IPS DF 6.9 (cell line): ENCODE measurements around the gene EML5.

Experiments
- DNase-seq: peaks from one replicate; pipeline ENCODE4 v3.0.0-alpha.2; 2013; ENCODE audit warnings: low read depth, low spot score
- H3K27ac ChIP-seq: one replicate; pipeline ENCODE4 v1.5.1; 2013; ENCODE audit warnings: low read length, control low read depth
- H3K27me3 ChIP-seq: 2 replicates; pipeline ENCODE4 v1.6.1; 2013; ENCODE audit warnings: mild to moderate bottlenecking, low read length; ENCODE audit not compliant: control insufficient read depth, insufficient read depth
- H3K36me3 ChIP-seq: 2 replicates; pipeline ENCODE4 v1.6.1; 2013; ENCODE audit warnings: low read length; ENCODE audit not compliant: control insufficient read depth, insufficient read depth
- H3K4me1 ChIP-seq: 2 replicates; pipeline ENCODE4 v1.6.1; 2013; ENCODE audit warnings: low read length; ENCODE audit not compliant: control insufficient read depth, insufficient read depth
- H3K4me3 ChIP-seq: 2 replicates; pipeline ENCODE4 v1.5.1; 2013; ENCODE audit warnings: mild to moderate bottlenecking, low read length
- H3K9me3 ChIP-seq: 2 replicates; pipeline ENCODE4 v1.6.1; 2013; ENCODE audit warnings: low read length, inconsistent platforms; ENCODE audit not compliant: control insufficient read depth, insufficient read depth
- WGBS: extraction: QIAGEN DNeasy Blood & Tissue Kit; methylation state at CpG from one replicate; pipeline ENCODE4 v1.1.7; 2013; ENCODE audit warnings: mixed read lengths, missing lambda C conversion rate; ENCODE audit not compliant: insufficient read length, insufficient coverage; 5-methylcytosine and 5-hydroxymethylcytosine counted together

The EML5 gene

DNA sequence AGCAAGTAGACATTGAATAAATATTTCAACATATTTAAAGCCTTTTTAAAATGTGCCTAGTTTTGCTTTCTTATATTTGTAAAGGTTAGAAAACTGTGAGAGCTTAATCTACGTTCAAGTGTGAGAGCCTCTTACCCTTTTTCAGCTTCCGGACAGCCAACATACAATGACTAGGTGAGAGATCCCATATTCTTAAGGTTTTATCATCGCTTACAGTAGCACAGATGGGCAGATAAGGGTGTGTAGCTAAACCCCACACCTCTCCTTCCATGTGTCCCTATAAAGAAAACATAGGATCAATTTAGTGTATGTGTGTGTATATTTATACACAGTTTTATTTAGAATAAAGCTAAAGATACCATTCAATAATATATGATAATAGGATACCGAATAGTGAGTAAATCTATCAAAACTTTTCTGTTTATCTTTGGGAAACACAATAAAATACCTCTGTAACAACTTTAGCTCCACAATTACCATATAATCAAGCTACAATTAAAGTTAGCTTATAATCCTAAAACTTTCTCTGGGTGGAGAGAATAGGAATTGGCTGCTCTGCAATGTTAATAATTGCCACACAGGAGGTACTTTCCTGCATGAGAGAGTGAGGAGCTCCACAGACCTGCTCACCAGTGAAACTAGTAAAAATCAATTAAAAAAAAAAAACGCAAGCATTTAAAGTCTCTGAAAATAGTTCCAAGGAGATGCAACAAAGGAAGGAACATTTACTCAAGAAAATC, 110.8 kb downstream of the EML5 start:
- H3K27ac ChIP-seq, result no peak overlapping the region
- no peaks in the 10 kb centered on the region for H3K27me3 ChIP-seq
- WGBS, result no CpG with 5 or more reads among the region's 5 CpGs
- no peak for DNase-seq
- no peak overlapping the region for H3K4me3 ChIP-seq
- no peaks in the 10 kb centered on the region for H3K36me3 ChIP-seq
- no peaks in the 10 kb centered on the region for H3K4me1 ChIP-seq
- no peaks in the 10 kb centered on the region for H3K9me3 ChIP-seq

DNA sequence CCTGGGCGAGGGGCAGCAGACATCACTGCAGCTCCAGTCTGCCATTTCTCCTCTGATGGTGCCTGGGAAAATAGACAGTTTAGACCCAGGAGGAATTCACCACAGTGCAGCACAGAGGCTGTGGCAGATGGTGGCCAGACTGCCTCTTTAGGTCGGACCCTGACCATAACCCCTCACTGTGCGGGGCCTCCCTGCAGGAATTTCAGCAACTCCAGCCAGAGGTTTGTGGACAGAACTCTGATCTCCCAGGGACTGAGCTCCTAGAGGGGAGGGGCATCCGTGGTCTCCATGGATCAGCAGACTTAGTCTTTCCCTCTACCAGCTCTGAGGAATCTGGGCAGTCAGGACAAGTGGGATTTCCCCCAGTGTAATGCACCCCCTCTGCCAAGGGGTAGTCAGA, 123.4 kb downstream of the EML5 start:
- H3K4me3 ChIP-seq, result no peak overlapping the region
- no peaks in the 10 kb centered on the region for H3K36me3 ChIP-seq
- WGBS, result no CpG with 5 or more reads among the region's 4 CpGs
- H3K4me1 ChIP-seq, result no peaks in the 10 kb centered on the region
- H3K9me3 ChIP-seq, result no peaks in the 10 kb centered on the region
- H3K27me3 ChIP-seq, result no peaks in the 10 kb centered on the region
- no peak overlapping the region for H3K27ac ChIP-seq
- no peak for DNase-seq

DNA sequence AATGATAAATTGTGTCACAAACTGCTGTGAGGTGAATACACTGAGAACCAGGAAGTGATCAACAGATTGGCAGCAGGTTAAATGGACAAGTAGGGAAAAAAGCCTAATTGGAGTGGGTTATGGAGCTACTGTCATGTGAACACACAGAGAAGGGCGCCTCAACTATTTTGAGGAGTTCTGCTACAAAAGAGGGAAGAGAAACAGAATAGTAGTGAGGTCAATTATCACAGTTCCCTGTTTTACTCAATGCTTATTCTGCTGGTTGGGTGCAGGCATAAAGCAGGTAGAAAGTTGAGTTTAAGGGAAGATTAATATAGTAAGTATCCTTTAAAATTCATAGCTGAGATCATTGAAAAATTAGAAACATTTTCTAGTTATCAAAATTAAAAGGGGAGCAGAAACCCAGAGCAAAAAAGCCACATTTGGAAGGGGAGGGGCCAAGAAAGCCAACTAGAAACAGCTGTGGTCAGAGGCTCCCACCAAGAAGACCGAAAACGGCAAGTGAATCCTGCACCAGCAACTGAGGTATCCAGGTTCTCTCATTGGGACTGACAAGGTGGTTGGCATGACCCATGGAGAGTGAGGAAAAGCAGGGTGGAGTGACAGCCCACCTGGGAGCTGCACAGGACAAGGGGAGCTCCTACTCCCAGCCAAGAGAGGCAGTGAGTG, 124.2 kb downstream of the EML5 start:
- no peak overlapping the region for H3K4me3 ChIP-seq
- no peaks in the 10 kb centered on the region for H3K9me3 ChIP-seq
- no peak for DNase-seq
- WGBS, result no CpG with 5 or more reads among the region's 3 CpGs
- no peak overlapping the region for H3K27ac ChIP-seq
- no peaks in the 10 kb centered on the region for H3K27me3 ChIP-seq
- H3K4me1 ChIP-seq, result no peaks in the 10 kb centered on the region
- no peaks in the 10 kb centered on the region for H3K36me3 ChIP-seq

DNA sequence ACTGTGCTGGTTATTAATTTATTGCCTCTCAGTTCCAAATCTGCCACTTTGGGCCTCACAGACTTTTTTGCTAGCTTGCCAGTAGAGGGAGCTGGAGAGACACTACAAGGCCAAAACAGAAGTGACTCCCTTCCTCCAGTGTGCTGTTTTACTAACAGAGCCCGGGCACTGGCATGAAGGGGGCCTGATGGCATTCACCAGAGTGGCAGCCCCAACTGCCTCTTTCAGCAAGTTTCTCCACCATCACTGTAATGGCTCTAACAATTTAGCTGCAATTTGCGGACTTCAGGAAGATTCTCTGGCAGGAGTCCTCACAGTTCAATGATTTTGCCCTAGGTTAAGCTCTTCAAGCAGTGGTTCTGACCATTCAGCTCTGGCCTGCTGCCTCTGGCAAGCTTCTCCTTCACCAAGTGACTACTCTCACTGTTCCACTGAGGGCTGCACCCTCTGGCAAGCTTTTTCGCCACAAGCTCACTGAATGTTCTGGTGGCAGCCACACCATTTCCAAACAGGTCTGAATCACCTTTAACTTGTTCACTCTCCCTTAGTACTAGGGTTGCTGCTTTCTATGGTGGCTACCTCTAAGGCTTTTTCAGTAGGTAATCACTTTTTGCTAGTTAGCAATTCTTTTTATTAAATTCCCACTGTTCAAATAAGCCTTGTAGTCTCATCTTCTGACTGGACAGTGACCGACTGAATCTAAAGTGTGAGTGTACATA, 125.0 kb downstream of the EML5 start:
- no peaks in the 10 kb centered on the region for H3K9me3 ChIP-seq
- H3K4me1 ChIP-seq, result no peaks in the 10 kb centered on the region
- no peak overlapping the region for H3K4me3 ChIP-seq
- H3K27me3 ChIP-seq, result no peaks in the 10 kb centered on the region
- H3K27ac ChIP-seq, result no peak overlapping the region
- peak; percentile 43 for DNase-seq
- no peaks in the 10 kb centered on the region for H3K36me3 ChIP-seq
- WGBS, result no CpG with 5 or more reads among the region's 4 CpGs

DNA sequence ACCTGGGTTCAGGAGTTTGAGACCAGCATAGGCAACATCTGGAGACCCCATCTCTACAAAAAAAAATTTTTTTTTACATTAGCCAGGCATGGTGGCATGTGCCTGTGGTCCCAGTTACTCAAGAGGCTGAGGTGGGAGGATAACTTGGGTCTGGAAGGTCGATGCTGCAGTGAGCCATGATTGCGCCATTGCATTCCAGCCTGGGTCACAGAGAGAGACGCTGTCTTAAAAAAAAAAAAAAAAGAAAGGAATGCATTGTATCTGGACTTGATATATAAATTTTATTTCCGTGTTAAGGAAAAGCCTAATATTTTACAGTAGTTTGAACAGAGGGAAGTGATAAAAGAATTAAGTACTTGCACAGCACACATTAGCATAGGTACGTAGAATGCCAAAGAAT, 132.7 kb downstream of the EML5 start:
- no CpG with 5 or more reads among the region's 5 CpGs for WGBS
- no peaks in the 10 kb centered on the region for H3K9me3 ChIP-seq
- no peaks in the 10 kb centered on the region for H3K4me1 ChIP-seq
- no peak overlapping the region for H3K4me3 ChIP-seq
- H3K36me3 ChIP-seq, result no peaks in the 10 kb centered on the region
- DNase-seq, result no peak
- H3K27me3 ChIP-seq, result no peaks in the 10 kb centered on the region
- no peak overlapping the region for H3K27ac ChIP-seq

DNA sequence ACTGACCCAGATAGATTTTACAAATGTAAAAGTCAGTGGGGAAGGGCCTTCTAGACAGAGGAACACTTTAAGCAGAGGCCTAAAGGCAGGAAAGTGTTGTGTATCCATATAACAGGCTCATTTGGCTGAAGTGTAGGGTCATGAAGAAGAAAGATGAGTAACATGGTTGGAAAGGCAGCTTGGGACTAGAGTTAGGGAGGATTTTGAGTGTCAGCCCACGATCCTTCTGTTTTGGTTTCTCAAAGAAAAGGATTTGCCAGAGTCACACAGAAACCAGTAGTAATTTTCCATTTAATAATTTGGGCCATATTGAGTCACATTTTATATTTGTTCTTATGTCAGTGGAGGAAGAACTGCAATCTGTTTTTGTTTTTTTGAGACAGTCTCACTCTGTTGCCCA, 153.5 kb downstream of the EML5 start:
- H3K9me3 ChIP-seq, result no peaks in the 10 kb centered on the region
- H3K36me3 ChIP-seq, result no peaks in the 10 kb centered on the region

DNA sequence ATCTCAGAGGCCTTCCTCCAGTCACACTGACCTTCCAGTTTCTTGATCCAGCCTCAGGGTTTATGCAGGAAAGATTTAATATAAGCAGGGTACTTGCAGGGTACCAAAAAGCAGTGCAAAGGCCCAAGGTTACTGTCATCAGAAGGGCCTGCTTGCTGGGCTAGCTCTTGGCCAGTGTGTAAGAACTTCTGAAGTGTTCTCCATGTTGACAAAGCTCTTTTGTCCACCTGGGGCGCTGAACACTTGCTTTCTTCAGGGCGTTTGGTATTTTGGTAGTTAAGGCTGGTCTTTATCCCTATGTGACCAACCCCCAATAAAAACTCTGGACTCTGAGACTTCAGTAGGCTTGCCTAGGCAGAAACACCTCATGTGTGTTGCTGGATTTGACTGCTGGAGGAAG, 160.2 kb downstream of the EML5 start:
- Histone ChIP-seq H3K27ac (no peak overlapping the region), H3K9me3 (no peaks in the 10 kb centered on the region), H3K27me3 (no peaks in the 10 kb centered on the region; the same call in 1 of the 2 replicates), H3K36me3 (no peaks in the 10 kb centered on the region), H3K4me3 (no peak overlapping the region), H3K4me1 (no peaks in the 10 kb centered on the region)
- no CpG with 5 or more reads among the region's 2 CpGs for WGBS
- DNase-seq, result no peak

More for the DNA sequence above, 153.5 kb downstream of the EML5 start:
- Histone ChIP-seq H3K4me3 (no peak overlapping the region), H3K27ac (no peak overlapping the region), H3K4me1 (no peaks in the 10 kb centered on the region), H3K27me3 (no peaks in the 10 kb centered on the region)
- no peak for DNase-seq
- WGBS, result no CpG with 5 or more reads among the region's 1 CpG

DNA sequence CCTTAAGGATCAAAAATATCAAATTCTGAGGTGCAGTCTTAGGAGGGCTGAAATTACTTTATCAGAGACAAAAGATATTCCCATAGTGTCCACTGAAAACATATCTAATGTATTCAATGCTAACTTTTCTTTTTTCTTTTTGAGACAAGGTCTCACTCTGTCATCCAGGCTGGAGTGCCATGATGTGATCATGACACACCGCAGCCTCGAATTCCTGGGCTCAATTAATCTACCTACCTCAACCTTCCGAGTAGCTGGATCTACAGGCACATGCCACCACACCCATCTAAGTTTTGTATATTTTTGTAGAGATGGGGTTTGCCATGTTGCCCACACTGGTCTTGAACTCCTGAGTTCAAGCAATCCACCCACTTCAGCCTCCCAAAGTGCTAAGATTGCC, 161.7 kb downstream of the EML5 start:
- no peaks in the 10 kb centered on the region for H3K9me3 ChIP-seq
- no peaks in the 10 kb centered on the region for H3K36me3 ChIP-seq
- WGBS, result no CpG with 5 or more reads among the region's 3 CpGs
- DNase-seq, result no peak
- H3K4me3 ChIP-seq, result no peak overlapping the region
- H3K4me1 ChIP-seq, result no peaks in the 10 kb centered on the region
- H3K27me3 ChIP-seq, result no peaks in the 10 kb centered on the region; the same call in 1 of the 2 replicates
- H3K27ac ChIP-seq, result no peak overlapping the region

DNA sequence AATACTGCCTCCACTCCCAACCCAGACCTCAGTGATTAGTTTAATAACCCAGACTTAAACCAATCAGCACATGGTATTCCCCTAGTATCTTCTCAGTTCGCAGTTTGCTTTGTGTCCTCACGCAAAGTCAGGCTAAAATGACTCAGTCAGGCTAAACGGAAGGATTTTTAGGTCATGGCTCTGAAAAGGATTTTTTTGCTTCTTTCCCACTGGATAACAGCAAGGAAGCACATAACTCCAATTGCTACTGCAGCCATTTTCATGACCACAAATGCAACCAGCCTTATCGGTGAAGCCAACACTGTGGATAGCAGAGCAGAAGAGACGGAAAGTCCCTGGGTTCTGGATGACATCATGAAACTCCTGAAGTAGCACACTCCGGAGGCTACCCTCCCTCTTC, 162.2 kb downstream of the EML5 start:
- no peak for DNase-seq
- Histone ChIP-seq H3K36me3 (no peaks in the 10 kb centered on the region), H3K4me1 (no peaks in the 10 kb centered on the region), H3K27ac (no peak overlapping the region), H3K4me3 (no peak overlapping the region), H3K9me3 (no peaks in the 10 kb centered on the region), H3K27me3 (no peaks in the 10 kb centered on the region; the same call in 1 of the 2 replicates)
- whole genome bisulfite sequencing, result no CpG with 5 or more reads among the region's 6 CpGs

DNA sequence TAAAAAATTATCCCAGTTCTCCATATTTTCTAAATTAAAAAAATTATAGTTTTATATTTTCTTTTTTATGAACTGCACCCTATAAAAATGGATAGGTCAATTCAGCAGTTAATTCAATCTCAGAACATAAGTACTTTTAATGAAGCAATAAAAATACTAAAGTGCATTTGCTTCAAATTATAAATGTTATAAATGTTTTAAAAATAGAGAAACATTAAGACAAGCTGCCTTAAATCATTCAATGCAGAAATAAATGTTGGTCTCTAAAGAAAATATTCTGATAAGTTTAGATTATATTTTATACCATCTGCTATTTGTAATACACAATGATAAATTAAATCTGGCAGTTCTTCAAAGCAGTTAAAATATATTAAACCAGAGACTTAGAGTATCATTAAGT, 164.3 kb downstream of the EML5 start:
- H3K9me3 ChIP-seq, result no peaks in the 10 kb centered on the region

More for the DNA sequence above, 164.3 kb downstream of the EML5 start:
- no peak for DNase-seq
- H3K27ac ChIP-seq, result no peak overlapping the region
- no peak overlapping the region for H3K4me3 ChIP-seq
- H3K36me3 ChIP-seq, result no peaks in the 10 kb centered on the region
- H3K27me3 ChIP-seq, result no peaks in the 10 kb centered on the region; the same call in 1 of the 2 replicates
- no peaks in the 10 kb centered on the region for H3K4me1 ChIP-seq
